Activated CD4-positive, alpha-beta T cell treated with anti-CD3 and anti-CD28 coated beads, Interleukin-2, amount 50 U/mL, for 1 hour (primary cell): Measurements from ENCODE around the gene KRTAP2-3.
"Not testable (repeated sequence)": the region's sequence is repeated elsewhere in the genome, so short reads cannot be mapped to it uniquely, and the experiment has no call there.

ENCODE experiments used
- DNase-seq: peaks from one replicate; pipeline ENCODE4 v3.0.0-alpha.2; 2020

KRTAP2-3 gene

GRCh38 chr17:41065829-41066624 lies 6.1 kb upstream of the KRTAP2-3 start, which contains the start of gene KRTAP2-4:
TSS of gene KRTAP2-4 (minus strand) at chr17:41065879. CDS start at chr17:41065845, 34 bp downstream.
- no peak for DNase-seq

- DNase-seq, result not testable (repeated sequence)
Observed at GRCh38 chr17:41065016-41065689, 5.2 kb upstream of the KRTAP2-3 start.

- no peak for DNase-seq
Observed at GRCh38 chr17:41064301-41064700, 4.4 kb upstream of the KRTAP2-3 start.

GRCh38 chr17:41063449-41063848 lies 3.5 kb upstream of the KRTAP2-3 start:
- DNase-seq, result no peak

- DNase-seq, result no peak
Observed at GRCh38 chr17:41061964-41062363, 2.0 kb upstream of the KRTAP2-3 start.

- not testable (repeated sequence) for DNase-seq
Observed at GRCh38 chr17:41059276-41060051, 450 bp downstream of the KRTAP2-3 start.

GRCh38 chr17:41058741-41059140 lies 1.2 kb downstream of the KRTAP2-3 start:
- DNase-seq, result no peak

- DNase-seq, result no peak
Observed at GRCh38 chr17:41057547-41057946, 2.4 kb downstream of the KRTAP2-3 start.

- not testable (repeated sequence) for DNase-seq
Observed at GRCh38 chr17:41055130-41055529, 4.8 kb downstream of the KRTAP2-3 start, which contains the start of gene KRTAP2-2. TSS of gene KRTAP2-2 (minus strand) at chr17:41055230. CDS start at chr17:41055211, 19 bp downstream.

GRCh38 chr17:41054556-41054955 lies 5.4 kb downstream of the KRTAP2-3 start:
- not testable (repeated sequence) for DNase-seq

- DNase-seq, result no peak
Observed at GRCh38 chr17:41054025-41054424, 5.9 kb downstream of the KRTAP2-3 start.

GRCh38 chr17:41052566-41052965 lies 7.3 kb downstream of the KRTAP2-3 start:
- DNase-seq, result no peak

GRCh38 chr17:41049110-41049509 lies 10.8 kb downstream of the KRTAP2-3 start:
- no peak for DNase-seq

- DNase-seq, result no peak
Observed at GRCh38 chr17:41048441-41048840, 11.5 kb downstream of the KRTAP2-3 start.

GRCh38 chr17:41046735-41047465 lies 13.0 kb downstream of the KRTAP2-3 start, which contains the start of gene KRTAP2-1:
TSS of gene KRTAP2-1 (minus strand) at chr17:41047316. CDS start at chr17:41047267, 49 bp downstream.
- not testable (repeated sequence) for DNase-seq

- no peak for DNase-seq
Observed at GRCh38 chr17:41042953-41043352, 17.0 kb downstream of the KRTAP2-3 start.

GRCh38 chr17:41040783-41041571 lies 18.9 kb downstream of the KRTAP2-3 start, which contains the start of gene KRTAP1-1:
TSS of gene KRTAP1-1 (minus strand) at chr17:41041450. CDS start at chr17:41041397, 53 bp downstream.
- not testable (repeated sequence) for DNase-seq

GRCh38 chr17:41037853-41038350 lies 22.0 kb downstream of the KRTAP2-3 start:
- DNase-seq, result no peak

- not testable (repeated sequence) for DNase-seq
Observed at GRCh38 chr17:41034346-41034935, 25.5 kb downstream of the KRTAP2-3 start, which contains the start of gene KRTAP1-3. TSS of gene KRTAP1-3 (minus strand) at chr17:41034874. CDS start at chr17:41034821, 53 bp downstream.

- no peak for DNase-seq
Observed at GRCh38 chr17:41029633-41030245, 30.2 kb downstream of the KRTAP2-3 start, which contains the start of gene KRTAP1-4. TSS of gene KRTAP1-4 (minus strand) at chr17:41030195. CDS start at chr17:41030078, 117 bp downstream.
